Tibial nerve (tissue), 4 donors: ENCODE measurements around the gene B3GALT2.
"Not testable (repeated sequence)": the region's sequence is repeated elsewhere in the genome, so short reads cannot be mapped to it uniquely, and the experiment has no call there.

Experiments used
- EP300 ChIP-seq, 2 donors: sonication (generic); formaldehyde crosslinking; IDR thresholded peaks; one replicate each; pipeline ENCODE4 v1.6.1; 2017; ENCODE audit warnings: antibody characterized with exemption in 2 of 2, mild to moderate bottlenecking in 1 of 2
- POLR2A ChIP-seq, 2 donors: fragments of 450-650 bp; IDR thresholded peaks; one replicate each; pipeline ENCODE4 v1.6.1; 2017; ENCODE audit warnings: antibody characterized with exemption in 2 of 2, mild to moderate bottlenecking in 2 of 2, moderate library complexity in 2 of 2
- TF ChIP-seq, protein P1 (sequence below), 5 experiments: fragments of 200-600 bp in 3 of 5; fragments of 450-650 bp in 2 of 5; sonication (generic) in 3 of 5; IDR thresholded peaks; one replicate each; pipeline ENCODE4 v1.5.1; 2016 to 2019; ENCODE audit warnings: antibody characterized with exemption in 5 of 5, mild to moderate bottlenecking in 3 of 5, moderate library complexity in 2 of 5

DNA sequence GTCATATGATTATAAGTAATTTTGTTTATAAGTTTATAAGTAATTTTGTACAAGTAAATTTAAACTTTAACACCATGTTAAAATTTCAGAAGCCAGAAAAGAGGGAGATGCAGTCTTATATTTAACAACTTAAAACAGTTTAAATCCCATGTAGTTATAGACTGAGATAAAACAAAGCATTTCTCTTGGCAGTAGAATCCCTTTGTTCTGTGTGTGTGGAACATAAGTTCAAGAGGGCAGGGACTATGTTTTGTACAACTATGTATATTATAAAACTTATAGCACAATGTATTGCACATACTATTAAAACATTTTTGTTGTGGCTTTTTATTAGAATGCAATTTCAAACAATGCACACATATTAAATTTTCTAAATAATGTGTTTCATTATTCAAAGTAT, 44.7 kb upstream of the B3GALT2 start:
- not testable (repeated sequence) for TF ChIP-seq EP300, POLR2A (IDR thresholded peaks at IDR 0.05)
- TF ChIP-seq, protein P1, sequence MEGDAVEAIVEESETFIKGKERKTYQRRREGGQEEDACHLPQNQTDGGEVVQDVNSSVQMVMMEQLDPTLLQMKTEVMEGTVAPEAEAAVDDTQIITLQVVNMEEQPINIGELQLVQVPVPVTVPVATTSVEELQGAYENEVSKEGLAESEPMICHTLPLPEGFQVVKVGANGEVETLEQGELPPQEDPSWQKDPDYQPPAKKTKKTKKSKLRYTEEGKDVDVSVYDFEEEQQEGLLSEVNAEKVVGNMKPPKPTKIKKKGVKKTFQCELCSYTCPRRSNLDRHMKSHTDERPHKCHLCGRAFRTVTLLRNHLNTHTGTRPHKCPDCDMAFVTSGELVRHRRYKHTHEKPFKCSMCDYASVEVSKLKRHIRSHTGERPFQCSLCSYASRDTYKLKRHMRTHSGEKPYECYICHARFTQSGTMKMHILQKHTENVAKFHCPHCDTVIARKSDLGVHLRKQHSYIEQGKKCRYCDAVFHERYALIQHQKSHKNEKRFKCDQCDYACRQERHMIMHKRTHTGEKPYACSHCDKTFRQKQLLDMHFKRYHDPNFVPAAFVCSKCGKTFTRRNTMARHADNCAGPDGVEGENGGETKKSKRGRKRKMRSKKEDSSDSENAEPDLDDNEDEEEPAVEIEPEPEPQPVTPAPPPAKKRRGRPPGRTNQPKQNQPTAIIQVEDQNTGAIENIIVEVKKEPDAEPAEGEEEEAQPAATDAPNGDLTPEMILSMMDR (IDR thresholded peaks at IDR 0.05) = not testable (repeated sequence)
